Chondrocyte (in vitro differentiated cells): ENCODE measurements around the gene MGRN1. TPM values are rescaled to one million over a fixed set of nuclear protein-coding genes. Genes with fewer than 3 reads are reported as not detected.
A peak's percentile ranks its signal among the peaks of the same experiment; 100 is the strongest.

ENCODE experiments used
- DNase-seq: peaks from one replicate; pipeline ENCODE4 v3.0.0; 2021; ENCODE audit warnings: mixed read lengths, low spot score
- H3K27ac Mint-ChIP-seq: one replicate; pipeline ENCODE4 v1.8.0; 2021; ENCODE audit warnings: mild to moderate bottlenecking, moderate library complexity, mixed read lengths; ENCODE audit not compliant: unreplicated experiment
- H3K27me3 Mint-ChIP-seq: 2 replicates; pipeline ENCODE4 v1.8.0; 2021; ENCODE audit warnings: low read depth, mixed read lengths
- H3K36me3 Mint-ChIP-seq: 2 replicates; pipeline ENCODE4 v1.8.0; 2021; ENCODE audit warnings: low read depth, mixed read lengths
- H3K4me1 Mint-ChIP-seq: 2 replicates; pipeline ENCODE4 v1.8.0; 2021; ENCODE audit warnings: low read depth, mild to moderate bottlenecking, mixed read lengths
- H3K4me3 Mint-ChIP-seq: one replicate; pipeline ENCODE4 v1.8.0; 2021; ENCODE audit warnings: mild to moderate bottlenecking, moderate library complexity, mixed read lengths; ENCODE audit not compliant: unreplicated experiment
- H3K9me3 Mint-ChIP-seq: 2 replicates; pipeline ENCODE4 v1.8.0; 2021; ENCODE audit warnings: low read depth, mixed read lengths
- total RNA-seq: library from RNA; stranded (reverse); gene quantifications from 3 replicates; pipeline ENCODE4 v1.2.1, GENCODE V29; 2021
- TF ChIP-seq, protein P1 (sequence below): fragments of 200-600 bp; sonication (generic); IDR thresholded peaks from 2 replicates; pipeline ENCODE4 v1.5.0; 2021; ENCODE audit warnings: antibody characterized with exemption, mild to moderate bottlenecking, moderate library complexity

Gene MGRN1
- total RNA-seq, 1 donor from 2014 or later, result 83.4 TPM

DNA sequence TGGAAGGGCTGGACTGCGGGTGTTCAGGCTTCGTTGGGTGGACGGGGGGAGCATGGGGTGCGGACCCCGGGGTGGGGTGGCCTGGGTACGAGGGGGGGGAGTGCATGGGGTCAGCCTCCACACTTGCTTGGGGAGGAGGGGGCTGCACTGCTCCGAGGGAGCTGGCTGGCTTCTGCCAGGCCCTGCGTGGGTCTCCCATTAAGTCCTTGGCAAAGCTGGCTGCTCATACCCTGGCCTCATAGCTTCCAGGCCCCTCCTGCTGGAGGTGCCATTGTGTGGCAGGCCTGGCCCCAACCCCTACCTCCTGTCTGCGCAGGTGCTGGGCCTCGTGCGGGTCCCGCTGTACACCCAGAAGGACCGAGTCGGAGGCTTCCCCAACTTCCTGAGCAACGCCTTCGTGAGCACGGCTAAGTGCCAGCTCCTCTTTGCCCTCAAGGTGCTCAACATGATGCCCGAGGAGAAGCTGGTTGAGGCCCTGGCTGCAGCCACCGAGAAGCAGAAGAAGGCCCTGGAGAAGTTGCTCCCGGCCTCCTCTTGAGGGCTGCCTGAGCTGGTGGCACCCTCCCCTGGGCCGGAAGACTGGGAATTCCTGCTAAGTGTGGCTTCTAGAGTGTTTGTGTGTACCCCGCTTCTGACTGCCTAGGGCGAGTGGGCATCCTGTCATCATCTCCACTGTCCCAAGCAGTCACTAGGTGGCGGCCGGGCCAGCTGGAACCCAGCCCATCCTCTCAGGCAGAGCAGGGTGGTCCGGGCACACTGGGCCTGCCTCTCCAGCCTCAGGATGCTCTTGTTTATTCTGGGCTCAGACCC is 70.2 kb downstream of the MGRN1 start:
- H3K27me3 Mint-ChIP-seq, result no peaks in the 10 kb centered on the region
- H3K36me3 Mint-ChIP-seq, result peaks cover 10% of the 10 kb centered on the region
- no peaks in the 10 kb centered on the region for H3K9me3 Mint-ChIP-seq
- peak; percentile 92 for DNase-seq
- peak overlapping the region; percentile 74 for H3K4me3 Mint-ChIP-seq
- H3K4me1 Mint-ChIP-seq, result peaks cover 23% of the 10 kb centered on the region
- H3K27ac Mint-ChIP-seq, result peak overlapping the region; percentile 86
- TF ChIP-seq, protein P1, sequence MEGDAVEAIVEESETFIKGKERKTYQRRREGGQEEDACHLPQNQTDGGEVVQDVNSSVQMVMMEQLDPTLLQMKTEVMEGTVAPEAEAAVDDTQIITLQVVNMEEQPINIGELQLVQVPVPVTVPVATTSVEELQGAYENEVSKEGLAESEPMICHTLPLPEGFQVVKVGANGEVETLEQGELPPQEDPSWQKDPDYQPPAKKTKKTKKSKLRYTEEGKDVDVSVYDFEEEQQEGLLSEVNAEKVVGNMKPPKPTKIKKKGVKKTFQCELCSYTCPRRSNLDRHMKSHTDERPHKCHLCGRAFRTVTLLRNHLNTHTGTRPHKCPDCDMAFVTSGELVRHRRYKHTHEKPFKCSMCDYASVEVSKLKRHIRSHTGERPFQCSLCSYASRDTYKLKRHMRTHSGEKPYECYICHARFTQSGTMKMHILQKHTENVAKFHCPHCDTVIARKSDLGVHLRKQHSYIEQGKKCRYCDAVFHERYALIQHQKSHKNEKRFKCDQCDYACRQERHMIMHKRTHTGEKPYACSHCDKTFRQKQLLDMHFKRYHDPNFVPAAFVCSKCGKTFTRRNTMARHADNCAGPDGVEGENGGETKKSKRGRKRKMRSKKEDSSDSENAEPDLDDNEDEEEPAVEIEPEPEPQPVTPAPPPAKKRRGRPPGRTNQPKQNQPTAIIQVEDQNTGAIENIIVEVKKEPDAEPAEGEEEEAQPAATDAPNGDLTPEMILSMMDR, result peak; percentile 36

DNA sequence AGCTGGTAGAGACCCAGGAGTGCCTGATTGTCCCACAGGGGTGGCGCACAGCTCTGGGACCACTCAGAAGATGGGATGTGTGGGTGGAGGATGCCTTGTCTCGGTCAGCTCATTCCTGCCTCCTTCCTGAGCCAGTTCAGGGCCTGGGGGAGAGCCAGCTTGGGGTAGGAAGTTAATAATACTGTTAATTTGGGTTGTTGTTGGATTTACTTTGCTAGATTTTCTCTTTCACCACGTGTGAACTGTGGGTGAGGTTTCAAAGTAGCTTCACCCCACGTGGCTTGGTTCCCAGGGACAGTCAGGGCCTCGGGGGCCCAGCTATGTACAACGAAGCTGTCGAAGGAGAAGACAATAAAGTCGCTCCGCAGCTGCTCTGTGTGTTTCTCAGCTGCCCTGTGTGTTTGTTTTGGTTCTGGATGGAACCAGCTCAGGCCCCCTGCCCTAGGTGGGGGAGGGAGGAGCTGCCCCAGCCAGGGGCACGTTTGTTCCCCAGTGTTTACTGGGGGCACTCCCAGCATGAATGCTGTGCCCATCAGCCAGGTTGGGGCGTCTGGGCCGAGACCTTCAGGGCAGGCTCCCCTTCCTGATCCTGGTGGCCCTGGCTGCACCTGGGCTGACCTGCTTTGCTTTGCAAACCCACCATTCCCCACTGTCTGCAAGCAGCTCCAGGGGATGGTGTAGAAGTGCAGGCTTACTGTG is 71.0 kb downstream of the MGRN1 start:
- no peaks in the 10 kb centered on the region for H3K27me3 Mint-ChIP-seq

DNA sequence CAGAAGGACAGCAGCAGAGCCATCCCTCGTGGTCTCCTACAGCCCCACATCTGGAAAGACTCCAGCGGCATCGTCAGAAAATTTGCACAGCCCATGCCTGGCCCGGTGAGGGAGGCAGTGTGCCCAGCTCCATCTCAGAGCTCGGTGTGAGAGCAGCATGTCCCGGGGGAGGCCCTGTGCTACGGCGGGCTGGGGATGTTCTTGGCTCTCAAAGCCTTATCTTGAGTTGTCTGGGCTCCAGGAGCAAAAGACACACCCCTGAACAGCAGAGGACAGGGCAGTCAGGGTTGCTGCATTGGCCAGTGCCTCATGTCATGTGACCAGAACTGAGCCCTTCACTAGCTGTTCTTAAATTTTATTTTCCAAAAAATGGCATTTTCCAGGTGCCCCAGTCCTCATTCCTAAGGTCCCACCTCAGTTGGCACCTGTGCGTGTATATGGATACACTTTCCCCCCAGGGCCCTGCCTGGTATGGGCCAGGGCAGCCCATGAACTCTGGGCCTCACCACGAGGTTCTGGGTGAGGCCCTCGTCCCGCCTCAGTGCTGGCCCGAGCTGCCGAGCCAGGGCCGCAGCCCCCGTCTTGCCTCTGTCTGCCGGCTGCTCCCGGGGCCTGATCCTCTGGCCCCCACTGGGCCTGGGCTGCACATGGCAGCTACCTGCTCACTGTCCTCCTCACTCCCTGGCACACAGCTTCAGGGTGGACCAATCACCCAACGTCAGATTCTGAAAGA is 71.7 kb downstream of the MGRN1 start:
- Mint-ChIP-seq H3K27me3 (no peaks in the 10 kb centered on the region), H3K27ac (no peak overlapping the region), H3K36me3 (peaks cover 9% of the 10 kb centered on the region), H3K4me1 (peaks cover 23% of the 10 kb centered on the region), H3K9me3 (no peaks in the 10 kb centered on the region), H3K4me3 (no peak overlapping the region)
- DNase-seq, result no peak
- TF ChIP-seq, protein P1, result no peak

More for the DNA sequence above, 71.0 kb downstream of the MGRN1 start:
- no peak for DNase-seq
- Mint-ChIP-seq H3K27ac (peak overlapping the region; percentile 37), H3K36me3 (peaks cover 9% of the 10 kb centered on the region), H3K4me1 (peaks cover 23% of the 10 kb centered on the region), H3K9me3 (no peaks in the 10 kb centered on the region), H3K4me3 (peak overlapping the region; percentile 74)
- TF ChIP-seq, protein P1, result no peak

DNA sequence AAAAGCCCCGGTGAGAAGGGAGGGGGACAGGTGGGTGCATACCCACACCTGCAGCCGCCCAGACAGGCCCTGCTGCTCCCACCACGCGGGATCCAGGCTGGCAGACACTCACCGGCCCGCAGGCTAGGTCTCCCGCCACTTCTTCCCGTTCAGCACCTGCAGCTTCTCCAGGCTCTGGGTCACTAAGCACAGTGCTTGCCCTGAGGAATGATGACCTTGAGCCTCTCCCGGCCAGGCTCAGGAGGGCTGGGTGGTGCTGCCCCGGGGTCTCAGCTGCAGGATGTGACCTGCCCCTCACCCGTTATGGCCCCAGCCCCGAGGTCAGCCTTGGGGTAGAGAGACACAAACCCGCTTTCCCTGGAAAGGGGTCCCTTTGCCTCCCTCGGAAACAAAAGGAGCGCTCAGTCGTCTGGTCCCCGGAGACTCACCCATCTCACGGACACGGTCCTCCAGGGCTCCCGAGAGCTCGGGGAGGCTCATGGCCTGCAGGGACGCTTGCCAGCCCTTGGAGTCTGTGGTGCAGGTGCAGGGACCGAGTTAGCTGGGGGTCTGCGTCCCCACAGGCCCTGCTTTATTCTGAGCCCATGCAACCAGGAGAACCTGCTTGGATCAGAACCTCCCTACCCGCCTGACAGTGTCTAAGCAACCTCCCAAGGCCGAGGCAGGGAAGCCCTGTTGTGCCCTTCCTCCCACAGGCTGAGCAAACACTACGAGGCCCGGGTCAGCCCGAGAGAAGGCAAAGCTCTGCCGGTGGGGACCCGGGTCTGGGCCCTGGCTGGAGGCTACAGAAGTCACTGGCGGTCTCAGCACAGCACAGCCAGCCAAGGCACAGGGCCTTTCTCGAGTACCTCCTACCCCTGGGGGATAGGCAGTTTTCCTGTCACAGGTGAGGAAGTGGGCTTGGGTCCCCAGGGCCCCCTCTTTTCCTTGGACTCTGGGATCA is 72.5 kb downstream of the MGRN1 start:
- TF ChIP-seq, protein P1, result no peak
- Mint-ChIP-seq H3K9me3 (no peaks in the 10 kb centered on the region), H3K4me3 (no peak overlapping the region), H3K27ac (no peak overlapping the region), H3K27me3 (no peaks in the 10 kb centered on the region), H3K36me3 (peaks cover 9% of the 10 kb centered on the region), H3K4me1 (peaks cover 23% of the 10 kb centered on the region)
- no peak for DNase-seq
